GM12878 (cell line): ENCODE measurements around the gene FBXL19. TPM values are rescaled to one million over a fixed set of nuclear protein-coding genes. Genes with fewer than 3 reads are reported as not detected.

Experiments
- ATAC-seq: fragments of 200-7000 bp; cut with Tn5 transposase; 3 replicates; pipeline ENCODE4 v1.9.1; 2020; ENCODE audit warnings: mild to moderate bottlenecking, moderate library complexity
- BruUV-seq: library from RNA; stranded (reverse); fragments of 400-500 nt; replicated peaks from 2 replicates; lab custom pipeline; 2021; lab: Mats Ljungman, UMichigan
- CTCF ChIA-PET: fragments of 300-600 bp; sonication (Branson Sonifier 250); formaldehyde crosslinking; extraction: SDS; loops from one replicate; lab custom pipeline; 2021; ENCODE audit warnings: inconsistent platforms; lab: Yijun Ruan, JAX
- POLR2A ChIA-PET: fragments of 350-600 bp; formaldehyde crosslinking; extraction: SDS; loops from one replicate; lab custom pipeline; 2021; ENCODE audit warnings: inconsistent platforms; lab: Charles Lee
- RAD21 ChIA-PET: fragments of 300-600 bp; sonication (Branson Sonifier 250); formaldehyde crosslinking; loops from one replicate; lab custom pipeline; 2023; ENCODE audit warnings: antibody characterized with exemption; ENCODE audit not compliant: unreplicated experiment; lab: Charles Lee
- SMC1A ChIA-PET: fragments of 300-600 bp; sonication (Branson Sonifier 250); formaldehyde crosslinking; loops from one replicate; lab custom pipeline; 2023; ENCODE audit not compliant: unreplicated experiment, uncharacterized antibody; lab: Charles Lee
- DNase-seq: peaks from one replicate; pipeline ENCODE4 v3.0.0-alpha.2; 2011; ENCODE audit warnings: low read depth, low spot score
- FAIRE-seq: peaks from 3 replicates; lab custom pipeline; 2011; peaks lifted over from hg19 to GRCh38; lab: Jason Lieb, UNC
- H2AFZ ChIP-seq: 2 replicates; pipeline ENCODE4 v1.6.0; 2011; ENCODE audit warnings: low read depth, low read length, control low read depth; ENCODE audit not compliant: control insufficient read depth
- H3K27ac ChIP-seq: 2 replicates; pipeline ENCODE4 v1.5.1; 2011; ENCODE audit warnings: control low read depth; ENCODE audit not compliant: control insufficient read depth, insufficient read depth
- H3K27me3 ChIP-seq, 2 experiments: replicated peaks in 1 of 2; 2 replicates each; pipeline versions ENCODE4 v1.6.0 to v1.6.1; 2011; ENCODE audit warnings: low read length in 1 of 2; ENCODE audit not compliant: control insufficient read depth in 2 of 2, insufficient read depth in 2 of 2
- H3K36me3 ChIP-seq, 2 experiments: 2 replicates each; pipeline ENCODE4 v1.5.1; 2011; ENCODE audit warnings: low read length in 1 of 2; ENCODE audit not compliant: control insufficient read depth in 2 of 2, insufficient read depth in 2 of 2
- H3K4me1 ChIP-seq: 2 replicates; pipeline ENCODE4 v1.6.1; 2011; ENCODE audit warnings: mild to moderate bottlenecking, low read length, moderate library complexity, mixed read lengths; ENCODE audit not compliant: control insufficient read depth, insufficient read depth
- H3K4me2 ChIP-seq: 2 replicates; pipeline ENCODE4 v1.6.0; 2011; ENCODE audit warnings: control low read depth; ENCODE audit not compliant: control insufficient read depth, insufficient read depth
- H3K4me3 ChIP-seq: fragments of 200-600 bp; sonication (generic); 2 replicates; pipeline ENCODE4 v1.5.1; 2016
- H3K79me2 ChIP-seq: 2 replicates; pipeline ENCODE4 v1.6.0; 2011; ENCODE audit warnings: low read length; ENCODE audit not compliant: control insufficient read depth, insufficient read depth
- H3K9ac ChIP-seq: 2 replicates; pipeline ENCODE4 v1.8.0; 2011; ENCODE audit warnings: low read length, control low read depth, mixed read lengths; ENCODE audit not compliant: control insufficient read depth, insufficient read depth
- H3K9me3 ChIP-seq: replicated peaks from 3 replicates; pipeline ENCODE4 v1.5.1; 2011; ENCODE audit warnings: mild to moderate bottlenecking, low read length; ENCODE audit not compliant: control insufficient read depth, insufficient read depth
- H4K20me1 ChIP-seq: 2 replicates; pipeline ENCODE4 v1.6.0; 2011; ENCODE audit not compliant: control insufficient read depth, insufficient read depth
- CEBPB ChIP-seq, 2 experiments: fragments of 150-350 bp in 1 of 2; IDR thresholded peaks; 2 replicates each; pipeline ENCODE4 v1.6.1; 2012 to 2014; ENCODE audit warnings: low read depth in 2 of 2, low read length in 2 of 2, borderline replicate concordance in 1 of 2, inconsistent platforms in 1 of 2
- CHD4 ChIP-seq: fragments of 200-600 bp; sonication (generic); IDR thresholded peaks from 2 replicates; pipeline ENCODE4 v1.6.1; 2016; ENCODE audit warnings: mild to moderate bottlenecking
- GABPA ChIP-seq: IDR thresholded peaks from 2 replicates; pipeline ENCODE4 v1.6.1; 2014; ENCODE audit warnings: antibody characterized with exemption, low read depth, mild to moderate bottlenecking, inconsistent platforms
- HDAC2 ChIP-seq: fragments of 200-600 bp; sonication (generic); IDR thresholded peaks from 2 replicates; pipeline ENCODE4 v1.6.1; 2017
- HDGF ChIP-seq: fragments of 450-650 bp; IDR thresholded peaks from 2 replicates; pipeline ENCODE4 v1.6.1; 2016; ENCODE audit warnings: antibody characterized with exemption
- NFXL1 ChIP-seq: fragments of 450-650 bp; IDR thresholded peaks from 2 replicates; pipeline ENCODE4 v1.6.1; 2017; ENCODE audit warnings: antibody characterized with exemption, mild to moderate bottlenecking, borderline replicate concordance
- NR2C1 ChIP-seq: fragments of 450-650 bp; IDR thresholded peaks from 2 replicates; pipeline ENCODE4 v1.6.1; 2017; ENCODE audit warnings: antibody characterized with exemption, mild to moderate bottlenecking, moderate library complexity
- POLR2AphosphoS5 ChIP-seq: IDR thresholded peaks from 2 replicates; pipeline ENCODE4 v1.6.1; 2011; ENCODE audit warnings: mild to moderate bottlenecking, low read length, inconsistent platforms
- RAD51 ChIP-seq: fragments of 450-650 bp; IDR thresholded peaks from 2 replicates; pipeline ENCODE4 v1.6.1; 2016; ENCODE audit warnings: moderate library complexity, mild to moderate bottlenecking, inconsistent platforms
- SIN3A ChIP-seq: IDR thresholded peaks from 2 replicates; pipeline ENCODE4 v1.6.1; 2012; ENCODE audit warnings: low read depth, low read length, improper control_type of control experiment
- STAT1 ChIP-seq: fragments of 450-650 bp; conservative IDR thresholded peaks from 2 replicates; pipeline ENCODE4 v1.6.1; 2014; ENCODE audit warnings: antibody characterized with exemption, mild to moderate bottlenecking
- TCF3 ChIP-seq: IDR thresholded peaks from 2 replicates; pipeline ENCODE4 v1.6.1; 2012; ENCODE audit warnings: low read depth, mild to moderate bottlenecking, low read length, borderline replicate concordance; ENCODE audit not compliant: insufficient read depth
- ZNF217 ChIP-seq: fragments of 450-650 bp; IDR thresholded peaks from 2 replicates; pipeline ENCODE4 v1.6.1; 2017; ENCODE audit warnings: antibody characterized with exemption, mild to moderate bottlenecking
- ZNF592 ChIP-seq: fragments of 450-650 bp; IDR thresholded peaks from 2 replicates; pipeline ENCODE4 v1.6.1; 2017; ENCODE audit warnings: mild to moderate bottlenecking, moderate library complexity
- ZNF687 ChIP-seq: fragments of 450-650 bp; IDR thresholded peaks from 2 replicates; pipeline ENCODE4 v1.6.1; 2017; ENCODE audit warnings: mild to moderate bottlenecking, moderate library complexity
- WGBS: methylation state at CpG from one replicate; pipeline ENCODE4 v1.1.6; 2016; ENCODE audit warnings: low lambda C conversion rate; ENCODE audit not compliant: insufficient replicate concordance, insufficient coverage; ENCODE audit errors: missing lambda C conversion rate; 5-methylcytosine and 5-hydroxymethylcytosine counted together
- in situ Hi-C: fragments of 300-500 bp; cut with MboI; formaldehyde crosslinking; loops from 9 replicates; pipeline ENCODE4 v1.14.3; 2018; ENCODE audit warnings: mixed read lengths
- intact Hi-C: fragments of 100-400 bp; cut with micrococcal nuclease; formaldehyde crosslinking; loops from one replicate; pipeline ENCODE4 v1.14.2; 2022; ENCODE audit not compliant: unreplicated experiment
- polyA plus RNA-seq, 11 experiments: library from polyadenylated mRNA; depleted of rRNA in 4 of 11; unstranded in 6 of 11; stranded (reverse) in 5 of 11; fragments of >200 nt; fragmentation: Nextera tagmentation in 4 of 11; fragmentation: Illumina TruSeq in 1 of 11; extraction: Ambion mirVana in 4 of 11; extraction: Trizol in 1 of 11; gene quantifications; 1 replicate in 1 of 11; 2 replicates in 10 of 11; pipeline versions ENCODE4 v1.2.1 to v1.2.3, GENCODE V29; 2011 to 2016; ENCODE audit warnings: inconsistent platforms in 2 of 11, missing spikeins in 2 of 11, low read depth in 1 of 11
- total RNA-seq, 4 experiments: library from RNA; depleted of rRNA in 3 of 4; stranded (reverse); fragments of >200 nt in 3 of 4; fragmentation: Illumina TruSeq in 1 of 4; extraction: Trizol in 1 of 4; gene quantifications; 2 replicates each; pipeline versions ENCODE4 v1.2.1 to v1.2.3, GENCODE V29; 2013 to 2021
- TF ChIP-seq, protein P1 (sequence below): IDR thresholded peaks from 2 replicates; pipeline ENCODE4 v1.6.1; 2011; ENCODE audit warnings: borderline replicate concordance, low read depth, mild to moderate bottlenecking, moderate library complexity, mixed read lengths, low read length; ENCODE audit not compliant: insufficient read depth; ENCODE audit errors: extremely low read length

The FBXL19 gene
- total and polyA plus RNA-seq, 10 of the 15 experiments (the other 5 are each of a cell fraction or from before 2014, with no cell fraction given), result 0.02 to 32.1 (median 6.8) TPM; not detected in 1

DNA sequence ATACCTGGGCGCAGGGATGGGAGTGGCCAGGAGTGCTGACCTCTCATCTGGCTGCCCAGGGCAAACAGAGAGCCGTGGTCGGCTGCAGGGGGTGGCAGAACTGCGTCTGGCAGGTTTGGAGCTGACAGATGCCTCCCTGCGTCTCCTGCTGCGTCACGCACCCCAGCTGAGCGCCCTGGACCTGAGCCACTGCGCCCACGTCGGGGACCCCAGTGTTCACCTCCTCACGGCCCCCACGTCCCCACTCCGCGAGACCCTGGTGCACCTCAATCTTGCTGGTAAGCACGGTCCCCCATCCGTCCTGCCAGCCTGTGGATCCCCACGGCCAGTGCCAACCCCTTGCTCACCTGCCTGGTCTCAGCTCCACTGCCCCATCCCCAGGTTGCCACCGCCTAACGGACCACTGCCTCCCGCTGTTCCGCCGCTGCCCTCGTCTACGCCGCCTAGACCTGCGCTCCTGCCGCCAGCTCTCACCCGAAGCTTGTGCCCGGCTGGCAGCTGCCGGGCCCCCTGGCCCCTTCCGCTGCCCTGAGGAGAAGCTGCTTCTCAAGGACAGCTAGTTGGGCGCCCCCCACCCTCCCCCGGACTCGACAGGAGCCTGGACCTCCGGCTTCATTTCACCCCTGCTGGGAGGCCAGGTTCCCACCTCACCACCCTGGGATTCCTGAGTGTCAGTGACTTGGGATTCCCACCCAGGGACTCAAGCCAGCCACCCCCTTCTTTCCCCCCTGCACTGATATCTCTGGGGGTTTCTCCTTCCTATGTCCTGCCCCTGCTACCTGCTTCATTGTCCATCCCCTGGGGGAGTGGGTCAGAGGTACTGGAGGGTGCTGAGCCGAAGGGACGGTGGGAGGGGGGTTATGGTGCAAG, 23.5 kb downstream of the FBXL19 start:
- ChIA-PET CTCF (no interaction called here), POLR2A (no interaction called here), RAD21 (no interaction called here), SMC1A (no interaction called here)
- Histone ChIP-seq H3K4me1 (peaks cover 12% of the 10 kb centered on the region), H2AFZ (no peak overlapping the region), H3K27me3 (no peaks in the 10 kb centered on the region), H3K9me3 (no peaks in the 10 kb centered on the region), H3K9ac (no peak overlapping the region), H3K4me2 (no peak overlapping the region), H3K36me3 (peaks cover 1 to 12% of the 10 kb centered on the region in 2 experiments; a peak in 2 of 4 replicates), H3K27ac (no peak overlapping the region), H3K79me2 (peaks cover 19% of the 10 kb centered on the region), H4K20me1 (no peaks in the 10 kb centered on the region), H3K4me3 (no peak overlapping the region)
- ATAC-seq (no peak), DNase-seq (no peak), FAIRE-seq (no peak)
- BruUV-seq, result no TSS peak
- in situ Hi-C loops, result no loop called here
- 97% methylated on average over 38 of the region's 38 CpGs for whole genome bisulfite sequencing
- intact Hi-C loops, result no loop called here
- TF ChIP-seq ZNF592, result no peak
- TF ChIP-seq SIN3A, result no peak
- TF ChIP-seq ZNF217, result no peak
- TF ChIP-seq NFXL1, result no peak
- TF ChIP-seq, protein P1, sequence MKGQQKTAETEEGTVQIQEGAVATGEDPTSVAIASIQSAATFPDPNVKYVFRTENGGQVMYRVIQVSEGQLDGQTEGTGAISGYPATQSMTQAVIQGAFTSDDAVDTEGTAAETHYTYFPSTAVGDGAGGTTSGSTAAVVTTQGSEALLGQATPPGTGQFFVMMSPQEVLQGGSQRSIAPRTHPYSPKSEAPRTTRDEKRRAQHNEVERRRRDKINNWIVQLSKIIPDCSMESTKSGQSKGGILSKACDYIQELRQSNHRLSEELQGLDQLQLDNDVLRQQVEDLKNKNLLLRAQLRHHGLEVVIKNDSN, result no peak
- TF ChIP-seq NR2C1, result no peak
- TF ChIP-seq HDAC2, result no peak
- no peak for TF ChIP-seq CHD4
- no peak for TF ChIP-seq GABPA
- TF ChIP-seq RAD51, result no peak
- no peak for TF ChIP-seq STAT1
- TF ChIP-seq TCF3, result no peak
- no peak for TF ChIP-seq ZNF687
- no peak for TF ChIP-seq CEBPB (IDR thresholded peaks at IDR 0.05; ENCODE audit: borderline replicate concordance in 1 of 2, low read depth in 2 of 2, low read length in 2 of 2)
- no peak for TF ChIP-seq POLR2AphosphoS5
- TF ChIP-seq HDGF, result no peak
